ENCODE data around the gene MT1H.
"Not testable (repeated sequence)": the region's sequence is repeated elsewhere in the genome, so short reads cannot be mapped to it uniquely, and the experiment has no call there.

MT1H gene

DNA sequence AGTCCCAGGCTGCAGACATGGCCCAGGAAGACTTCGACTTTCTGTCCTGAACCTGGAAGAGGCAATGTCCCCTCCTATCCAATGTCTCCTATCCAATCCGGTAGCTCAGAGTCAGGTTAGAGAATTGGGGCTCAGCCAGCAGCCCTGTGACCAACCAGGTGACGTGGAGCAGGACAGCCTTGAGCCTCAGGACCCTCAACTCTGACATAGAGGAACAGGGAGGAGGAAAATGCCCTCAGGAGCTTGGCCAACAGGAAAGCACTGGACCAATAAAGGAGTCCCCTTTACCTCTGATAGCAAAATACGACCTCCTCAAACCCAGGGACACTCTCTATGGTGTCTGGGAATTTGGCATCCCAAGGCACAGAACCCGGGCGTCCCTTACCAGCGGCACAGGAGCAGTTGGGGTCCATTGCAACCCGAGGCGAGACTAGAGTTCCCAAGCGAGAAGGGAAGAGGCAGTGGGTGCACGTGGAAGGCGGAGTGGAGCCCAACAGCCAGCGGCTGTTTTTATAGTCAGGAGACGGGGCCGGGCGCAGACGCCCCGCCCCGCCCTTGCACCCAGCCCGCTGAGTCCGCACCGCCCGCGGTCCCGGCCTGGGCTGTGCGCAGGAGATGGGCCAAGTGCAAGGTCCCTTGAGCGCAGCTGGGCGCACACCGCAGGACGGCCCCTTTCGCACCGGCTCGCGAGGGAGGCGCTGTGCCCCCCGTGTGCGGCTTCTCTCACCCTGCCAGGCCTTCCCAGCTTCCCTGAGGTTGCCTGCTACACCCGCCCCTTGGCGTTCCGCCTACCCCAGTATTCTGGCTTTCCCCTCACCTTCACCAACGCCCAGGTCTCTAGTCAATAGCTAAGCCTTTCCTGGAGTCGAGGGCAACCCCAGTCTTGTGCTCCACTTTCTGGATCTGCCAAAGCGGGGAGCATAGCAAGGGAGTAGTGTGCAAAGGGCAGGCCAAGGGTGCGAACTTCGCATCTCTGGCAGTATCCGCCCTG lies 1.7 kb upstream of the MT1H start, which contains the start of gene MT1G:
Gene MT1G (minus strand): TSS at position 485 of the 991 bp plus-strand sequence. CDS start 72 bp downstream, at position 413.
- TF ChIP-seq, protein P1, sequence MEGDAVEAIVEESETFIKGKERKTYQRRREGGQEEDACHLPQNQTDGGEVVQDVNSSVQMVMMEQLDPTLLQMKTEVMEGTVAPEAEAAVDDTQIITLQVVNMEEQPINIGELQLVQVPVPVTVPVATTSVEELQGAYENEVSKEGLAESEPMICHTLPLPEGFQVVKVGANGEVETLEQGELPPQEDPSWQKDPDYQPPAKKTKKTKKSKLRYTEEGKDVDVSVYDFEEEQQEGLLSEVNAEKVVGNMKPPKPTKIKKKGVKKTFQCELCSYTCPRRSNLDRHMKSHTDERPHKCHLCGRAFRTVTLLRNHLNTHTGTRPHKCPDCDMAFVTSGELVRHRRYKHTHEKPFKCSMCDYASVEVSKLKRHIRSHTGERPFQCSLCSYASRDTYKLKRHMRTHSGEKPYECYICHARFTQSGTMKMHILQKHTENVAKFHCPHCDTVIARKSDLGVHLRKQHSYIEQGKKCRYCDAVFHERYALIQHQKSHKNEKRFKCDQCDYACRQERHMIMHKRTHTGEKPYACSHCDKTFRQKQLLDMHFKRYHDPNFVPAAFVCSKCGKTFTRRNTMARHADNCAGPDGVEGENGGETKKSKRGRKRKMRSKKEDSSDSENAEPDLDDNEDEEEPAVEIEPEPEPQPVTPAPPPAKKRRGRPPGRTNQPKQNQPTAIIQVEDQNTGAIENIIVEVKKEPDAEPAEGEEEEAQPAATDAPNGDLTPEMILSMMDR (IDR thresholded peaks at IDR 0.05; ENCODE audit: low read length, missing control alignments): no peak
- no peak within 1 kb of the TSS for H3K4me3 ChIP-seq (replicated peaks; ENCODE audit: low read depth, low read length)
- no peak for DNase-seq (ENCODE audit: low read depth)

DNA sequence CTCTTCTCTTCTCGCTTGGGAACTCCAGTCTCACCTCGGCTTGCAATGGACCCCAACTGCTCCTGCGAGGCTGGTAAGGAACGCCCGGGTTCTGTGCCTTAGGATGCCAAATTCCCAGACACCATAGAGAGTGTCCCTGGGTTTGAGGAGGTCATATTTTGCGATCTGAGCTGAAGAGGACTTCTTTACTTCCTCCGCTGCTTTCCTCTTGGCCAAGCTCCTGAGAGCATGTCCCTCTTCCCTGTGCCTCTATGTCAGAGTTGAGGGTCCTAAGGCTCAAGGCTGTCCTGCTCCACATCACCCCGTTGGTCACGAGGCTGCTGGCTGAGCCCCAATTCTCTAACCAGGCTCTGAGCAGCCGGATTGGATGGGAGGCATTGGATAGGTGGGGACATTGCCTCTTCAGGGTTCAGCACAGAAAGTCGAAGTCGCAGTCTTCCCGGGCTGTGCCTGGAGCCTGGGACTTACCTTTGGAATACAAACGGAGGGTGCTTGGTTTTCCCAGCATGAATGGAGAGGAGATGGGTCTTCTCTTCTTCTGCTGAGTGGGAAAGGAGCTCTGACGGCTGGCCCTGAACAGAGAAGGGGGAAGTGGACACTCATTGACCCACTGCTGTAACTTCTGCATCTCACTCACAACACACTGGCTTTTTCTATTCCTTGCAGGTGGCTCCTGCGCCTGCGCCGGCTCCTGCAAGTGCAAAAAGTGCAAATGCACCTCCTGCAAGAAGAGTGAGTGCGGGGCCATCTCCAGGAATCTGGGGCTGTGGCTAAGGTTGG lies 416 bp downstream of the MT1H start:
- TF ChIP-seq, protein P1 (IDR thresholded peaks at IDR 0.05; ENCODE audit: low read length, missing control alignments): no peak
- no peak for DNase-seq (ENCODE audit: low read depth)
- no peak overlapping the region for H3K4me3 ChIP-seq (replicated peaks; ENCODE audit: low read depth, low read length)

DNA sequence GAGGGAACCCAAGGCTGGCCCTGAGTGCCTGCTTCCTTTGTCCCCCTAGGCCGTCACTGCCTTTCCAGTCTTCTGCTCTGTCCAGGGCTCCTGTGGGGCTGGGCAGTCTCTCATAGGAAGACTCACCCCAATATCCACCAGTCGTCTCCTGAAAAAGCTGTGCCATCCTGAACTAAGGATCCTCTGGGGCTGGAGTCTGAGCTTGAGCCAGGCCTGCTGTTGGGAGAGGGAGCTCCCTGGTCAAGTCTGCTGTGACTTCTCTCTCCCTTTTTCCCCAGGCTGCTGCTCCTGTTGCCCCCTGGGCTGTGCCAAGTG lies 963 bp downstream of the MT1H start:
- DNase-seq (ENCODE audit: low read depth): no peak
- H3K4me3 ChIP-seq (replicated peaks; ENCODE audit: low read depth, low read length): no peak overlapping the region

DNA sequence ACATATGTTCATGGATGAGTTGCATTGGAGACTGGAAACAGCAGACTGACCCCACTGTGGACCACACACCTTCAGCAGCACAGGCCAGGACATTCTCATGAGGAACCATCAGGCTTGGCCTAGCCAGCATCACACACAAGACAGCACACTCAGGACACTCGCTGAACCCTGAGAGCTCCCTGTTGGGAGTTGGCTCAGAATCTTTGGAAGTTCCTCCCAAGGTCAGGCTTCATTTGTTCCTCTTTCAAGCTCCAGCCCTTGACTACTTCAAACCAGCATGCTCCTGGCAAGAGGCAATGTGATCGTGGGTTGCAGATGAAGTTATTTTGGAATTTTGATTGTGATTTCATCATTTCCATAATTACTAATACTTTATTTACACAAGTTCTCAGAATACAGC lies 2.1 kb downstream of the MT1H start:
- H3K4me3 ChIP-seq (replicated peaks; ENCODE audit: low read depth, low read length); DNase-seq (ENCODE audit: low read depth): not testable (repeated sequence)

More for the DNA sequence above, 963 bp downstream of the MT1H start:
- TF ChIP-seq, protein P1 (IDR thresholded peaks at IDR 0.05; ENCODE audit: low read length, missing control alignments): no peak

DNA sequence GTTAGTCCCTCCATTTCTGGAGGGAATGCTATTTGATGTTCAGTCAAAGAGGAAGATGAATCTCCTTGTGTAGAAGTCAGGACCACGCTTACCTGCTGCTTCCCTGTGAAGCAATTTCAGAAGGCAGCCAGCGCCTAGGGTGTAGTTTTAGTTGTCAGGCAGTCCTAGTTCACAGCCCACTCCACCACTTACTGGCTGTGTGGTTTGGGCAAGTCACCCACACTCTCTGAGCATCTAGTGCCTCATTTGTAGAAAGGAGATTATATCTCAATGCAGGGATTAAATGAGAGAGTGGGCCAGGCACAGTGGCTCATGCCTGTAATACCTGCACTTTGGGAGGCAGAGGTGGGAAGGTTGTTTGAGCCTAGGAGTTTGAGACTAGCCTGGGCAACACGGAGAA lies 2.6 kb downstream of the MT1H start:
- H3K4me3 ChIP-seq (replicated peaks; ENCODE audit: low read depth, low read length); DNase-seq (ENCODE audit: low read depth): not testable (repeated sequence)

DNA sequence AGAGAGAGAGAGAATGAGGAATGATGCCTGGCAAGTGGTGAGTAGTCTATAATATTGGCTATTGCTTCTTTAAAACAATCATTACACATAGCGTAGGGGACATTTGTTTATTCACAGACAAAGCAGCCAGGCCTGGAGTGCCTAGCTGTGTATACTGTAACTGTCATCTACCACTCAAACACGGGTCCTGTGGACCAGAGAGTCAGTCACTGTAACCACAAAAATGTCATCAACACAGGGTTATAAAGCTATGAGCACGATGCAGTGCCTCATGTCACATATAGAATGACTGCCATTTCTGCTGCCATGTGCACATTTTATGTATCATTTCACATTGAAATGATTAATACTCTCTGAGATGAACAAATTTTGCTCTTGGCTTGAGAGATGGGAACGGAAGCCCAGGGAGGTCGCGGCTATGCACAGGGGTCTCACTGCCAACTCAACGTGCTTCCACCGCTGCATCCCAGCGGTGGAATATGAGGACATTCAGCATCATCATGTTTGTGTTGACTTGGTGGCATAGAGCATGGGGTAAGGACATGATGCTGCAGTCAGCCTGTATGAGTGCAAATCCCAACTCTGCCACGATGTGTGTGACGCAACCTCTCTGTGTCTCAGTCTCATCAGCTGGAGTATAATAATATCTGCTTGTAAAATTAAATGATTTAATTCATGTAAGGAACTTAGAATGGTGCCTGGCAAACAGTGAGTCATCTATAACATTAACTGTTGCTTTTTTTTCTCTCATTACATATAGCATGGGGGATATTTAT lies 3.3 kb downstream of the MT1H start:
- DNase-seq (ENCODE audit: low read depth): no peak
- H3K4me3 ChIP-seq (replicated peaks; ENCODE audit: low read depth, low read length): no peak overlapping the region
- TF ChIP-seq, protein P1 (IDR thresholded peaks at IDR 0.05; ENCODE audit: low read length, missing control alignments): no peak

DNA sequence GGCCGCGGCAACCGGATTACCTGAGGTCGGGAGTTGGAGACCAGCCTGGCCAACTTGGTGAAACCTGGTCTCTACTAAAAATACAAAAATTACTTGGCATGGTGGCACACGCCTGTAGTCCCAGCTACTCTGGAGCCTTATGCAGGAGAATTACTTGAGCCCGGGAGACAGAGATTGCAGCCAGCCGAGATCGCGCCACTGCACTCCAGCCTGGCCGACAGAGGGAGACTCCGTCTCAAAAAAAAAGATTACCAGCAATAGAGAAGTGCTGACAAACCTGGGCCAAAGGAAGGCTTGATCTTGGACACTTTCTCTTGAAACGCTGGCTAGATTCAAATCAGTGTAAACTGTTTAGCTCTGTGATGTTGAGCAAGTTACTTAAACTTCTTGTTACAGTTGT lies 4.3 kb downstream of the MT1H start:
- no peak overlapping the region for H3K4me3 ChIP-seq (replicated peaks; ENCODE audit: low read depth, low read length)
- DNase-seq (ENCODE audit: low read depth): peak; percentile 42
- TF ChIP-seq, protein P1 (IDR thresholded peaks at IDR 0.05; ENCODE audit: low read length, missing control alignments): peak; percentile 65

DNA sequence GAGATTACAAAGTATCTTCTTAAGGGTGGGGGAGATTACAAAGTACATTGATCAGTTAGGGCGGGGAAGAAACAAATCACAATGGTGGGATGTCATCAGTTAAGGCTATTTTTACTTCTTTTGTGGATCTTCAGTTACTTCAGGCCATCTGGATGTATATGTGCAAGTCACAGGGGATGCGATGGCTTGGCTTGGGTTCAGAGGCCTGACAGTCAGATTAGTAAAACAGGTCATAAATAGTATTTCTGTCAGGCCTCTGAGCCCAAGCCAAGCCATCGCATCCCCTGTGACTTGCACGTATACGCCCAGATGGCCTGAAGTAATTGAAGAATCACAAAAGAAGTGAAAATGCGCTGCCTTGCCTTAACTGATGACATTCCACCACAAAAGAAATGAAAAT lies 5.0 kb downstream of the MT1H start:
- not testable (repeated sequence) for H3K4me3 ChIP-seq (replicated peaks; ENCODE audit: low read depth, low read length); DNase-seq (ENCODE audit: low read depth)

Data from fibroblast of pulmonary artery (primary cell).